GM12878 (cell line): Measurements from ENCODE around the gene SUPT7L. TPM values are rescaled to one million over a fixed set of nuclear protein-coding genes. Genes with fewer than 3 reads are reported as not detected.

Source experiments
- ATAC-seq: fragments of 200-7000 bp; cut with Tn5 transposase; 3 replicates; pipeline ENCODE4 v1.9.1; 2020; ENCODE audit warnings: mild to moderate bottlenecking, moderate library complexity
- BruUV-seq: library from RNA; stranded (reverse); fragments of 400-500 nt; replicated peaks from 2 replicates; lab custom pipeline; 2021; lab: Mats Ljungman, UMichigan
- CTCF ChIA-PET: fragments of 300-600 bp; sonication (Branson Sonifier 250); formaldehyde crosslinking; extraction: SDS; loops from one replicate; lab custom pipeline; 2021; ENCODE audit warnings: inconsistent platforms; lab: Yijun Ruan, JAX
- POLR2A ChIA-PET: fragments of 350-600 bp; formaldehyde crosslinking; extraction: SDS; loops from one replicate; lab custom pipeline; 2021; ENCODE audit warnings: inconsistent platforms; lab: Charles Lee
- RAD21 ChIA-PET: fragments of 300-600 bp; sonication (Branson Sonifier 250); formaldehyde crosslinking; loops from one replicate; lab custom pipeline; 2023; ENCODE audit warnings: antibody characterized with exemption; ENCODE audit not compliant: unreplicated experiment; lab: Charles Lee
- SMC1A ChIA-PET: fragments of 300-600 bp; sonication (Branson Sonifier 250); formaldehyde crosslinking; loops from one replicate; lab custom pipeline; 2023; ENCODE audit not compliant: unreplicated experiment, uncharacterized antibody; lab: Charles Lee
- DNase-seq: peaks from one replicate; pipeline ENCODE4 v3.0.0-alpha.2; 2011; ENCODE audit warnings: low read depth, low spot score
- FAIRE-seq: peaks from 3 replicates; lab custom pipeline; 2011; peaks lifted over from hg19 to GRCh38; lab: Jason Lieb, UNC
- H2AFZ ChIP-seq: 2 replicates; pipeline ENCODE4 v1.6.0; 2011; ENCODE audit warnings: low read depth, low read length, control low read depth; ENCODE audit not compliant: control insufficient read depth
- H3K27ac ChIP-seq: 2 replicates; pipeline ENCODE4 v1.5.1; 2011; ENCODE audit warnings: control low read depth; ENCODE audit not compliant: control insufficient read depth, insufficient read depth
- H3K27me3 ChIP-seq, 2 experiments: replicated peaks in 1 of 2; 2 replicates each; pipeline versions ENCODE4 v1.6.0 to v1.6.1; 2011; ENCODE audit warnings: low read length in 1 of 2; ENCODE audit not compliant: control insufficient read depth in 2 of 2, insufficient read depth in 2 of 2
- H3K36me3 ChIP-seq, 2 experiments: 2 replicates each; pipeline ENCODE4 v1.5.1; 2011; ENCODE audit warnings: low read length in 1 of 2; ENCODE audit not compliant: control insufficient read depth in 2 of 2, insufficient read depth in 2 of 2
- H3K4me1 ChIP-seq: 2 replicates; pipeline ENCODE4 v1.6.1; 2011; ENCODE audit warnings: mild to moderate bottlenecking, low read length, moderate library complexity, mixed read lengths; ENCODE audit not compliant: control insufficient read depth, insufficient read depth
- H3K4me2 ChIP-seq: 2 replicates; pipeline ENCODE4 v1.6.0; 2011; ENCODE audit warnings: control low read depth; ENCODE audit not compliant: control insufficient read depth, insufficient read depth
- H3K4me3 ChIP-seq: fragments of 200-600 bp; sonication (generic); 2 replicates; pipeline ENCODE4 v1.5.1; 2016
- H3K79me2 ChIP-seq: 2 replicates; pipeline ENCODE4 v1.6.0; 2011; ENCODE audit warnings: low read length; ENCODE audit not compliant: control insufficient read depth, insufficient read depth
- H3K9ac ChIP-seq: 2 replicates; pipeline ENCODE4 v1.8.0; 2011; ENCODE audit warnings: low read length, control low read depth, mixed read lengths; ENCODE audit not compliant: control insufficient read depth, insufficient read depth
- H3K9me3 ChIP-seq: replicated peaks from 3 replicates; pipeline ENCODE4 v1.5.1; 2011; ENCODE audit warnings: mild to moderate bottlenecking, low read length; ENCODE audit not compliant: control insufficient read depth, insufficient read depth
- H4K20me1 ChIP-seq: 2 replicates; pipeline ENCODE4 v1.6.0; 2011; ENCODE audit not compliant: control insufficient read depth, insufficient read depth
- BCL3 ChIP-seq: IDR thresholded peaks from 2 replicates; pipeline ENCODE4 v1.6.1; 2011; ENCODE audit warnings: borderline replicate concordance, low read depth, mild to moderate bottlenecking, moderate library complexity, low read length; ENCODE audit not compliant: insufficient read depth, poor library complexity, severe bottlenecking
- E2F4 ChIP-seq: IDR thresholded peaks from 2 replicates; pipeline ENCODE4 v1.6.1; 2012; ENCODE audit warnings: low read depth, low read length, improper control_type of control experiment
- IRF5 ChIP-seq: fragments of 450-650 bp; IDR thresholded peaks from 2 replicates; pipeline ENCODE4 v1.6.1; 2017; ENCODE audit warnings: borderline replicate concordance
- NR2C1 ChIP-seq: fragments of 450-650 bp; IDR thresholded peaks from 2 replicates; pipeline ENCODE4 v1.6.1; 2017; ENCODE audit warnings: antibody characterized with exemption, mild to moderate bottlenecking, moderate library complexity
- NRF1 ChIP-seq: conservative IDR thresholded peaks from 2 replicates; pipeline ENCODE4 v1.6.1; 2011; ENCODE audit warnings: mild to moderate bottlenecking, low read depth, low read length, improper control_type of control experiment
- RELB ChIP-seq: fragments of 450-650 bp; IDR thresholded peaks from 2 replicates; pipeline ENCODE4 v1.6.1; 2017; ENCODE audit warnings: low read depth, mild to moderate bottlenecking, moderate library complexity
- SMAD1 ChIP-seq: fragments of 450-650 bp; IDR thresholded peaks from 2 replicates; pipeline ENCODE4 v1.6.1; 2018; ENCODE audit warnings: mild to moderate bottlenecking, low read depth; ENCODE audit not compliant: partially characterized antibody
- WGBS: methylation state at CpG from one replicate; pipeline ENCODE4 v1.1.6; 2016; ENCODE audit warnings: low lambda C conversion rate; ENCODE audit not compliant: insufficient replicate concordance, insufficient coverage; ENCODE audit errors: missing lambda C conversion rate; 5-methylcytosine and 5-hydroxymethylcytosine counted together
- in situ Hi-C: fragments of 300-500 bp; cut with MboI; formaldehyde crosslinking; loops from 9 replicates; pipeline ENCODE4 v1.14.3; 2018; ENCODE audit warnings: mixed read lengths
- intact Hi-C: fragments of 100-400 bp; cut with micrococcal nuclease; formaldehyde crosslinking; loops from one replicate; pipeline ENCODE4 v1.14.2; 2022; ENCODE audit not compliant: unreplicated experiment
- polyA plus RNA-seq, 11 experiments: library from polyadenylated mRNA; depleted of rRNA in 4 of 11; unstranded in 6 of 11; stranded (reverse) in 5 of 11; fragments of >200 nt; fragmentation: Nextera tagmentation in 4 of 11; fragmentation: Illumina TruSeq in 1 of 11; extraction: Ambion mirVana in 4 of 11; extraction: Trizol in 1 of 11; gene quantifications; 1 replicate in 1 of 11; 2 replicates in 10 of 11; pipeline versions ENCODE4 v1.2.1 to v1.2.3, GENCODE V29; 2011 to 2016; ENCODE audit warnings: inconsistent platforms in 2 of 11, missing spikeins in 2 of 11, low read depth in 1 of 11
- total RNA-seq, 4 experiments: library from RNA; depleted of rRNA in 3 of 4; stranded (reverse); fragments of >200 nt in 3 of 4; fragmentation: Illumina TruSeq in 1 of 4; extraction: Trizol in 1 of 4; gene quantifications; 2 replicates each; pipeline versions ENCODE4 v1.2.1 to v1.2.3, GENCODE V29; 2013 to 2021

SUPT7L gene
- total and polyA plus RNA-seq, 10 of the 15 experiments (the other 5 are each of a cell fraction or from before 2014, with no cell fraction given), result 10.2 to 43.7 (median 21.3) TPM

GRCh38 chr2:27638709-27639108 lies 24.7 kb downstream of the SUPT7L start (continued):
- TF ChIP-seq IRF5 (no peak), E2F4 (no peak)
- TF ChIP-seq, all 136 proteins: peak for 0

- Histone ChIP-seq H3K9ac (no peak overlapping the region), H3K9me3 (no peaks in the 10 kb centered on the region), H3K27me3 (no peaks in the 10 kb centered on the region), H4K20me1 (no peaks in the 10 kb centered on the region), H3K4me3 (no peak overlapping the region), H3K4me1 (no peaks in the 10 kb centered on the region), H3K27ac (no peak overlapping the region), H3K4me2 (no peak overlapping the region), H3K79me2 (no peaks in the 10 kb centered on the region), H3K36me3 (peaks cover 0 to 31% of the 10 kb centered on the region in 2 experiments; a peak in 2 of 4 replicates), H2AFZ (no peak overlapping the region)
- ATAC-seq (no peak), FAIRE-seq (no peak), DNase-seq (no peak)
- ChIA-PET CTCF (no interaction called here), SMC1A (no interaction called here), RAD21 (no interaction called here), POLR2A (no interaction called here)
- TF ChIP-seq RELB (no peak), SMAD1 (no peak), NRF1 (no peak), NR2C1 (no peak), BCL3 (peak; percentile 20)
- in situ Hi-C loops, result no loop called here
- BruUV-seq, result no TSS peak
- WGBS, result 65% methylated on average over 3 of the region's 3 CpGs
- intact Hi-C loops, result no loop called here
Observed at GRCh38 chr2:27638037-27638637, 25.3 kb downstream of the SUPT7L start.
